Anterior cingulate cortex (tissue), 58 donors: ENCODE results near the gene YY1AP1.
"Not testable (repeated sequence)": the region's sequence is repeated elsewhere in the genome, so short reads cannot be mapped to it uniquely, and the experiment has no call there.

Experiments
- DNase-seq, 58 donors: peaks; one replicate each; lab custom pipeline; 2025; lab: John Stamatoyannopoulos, UW

Gene YY1AP1

DNA sequence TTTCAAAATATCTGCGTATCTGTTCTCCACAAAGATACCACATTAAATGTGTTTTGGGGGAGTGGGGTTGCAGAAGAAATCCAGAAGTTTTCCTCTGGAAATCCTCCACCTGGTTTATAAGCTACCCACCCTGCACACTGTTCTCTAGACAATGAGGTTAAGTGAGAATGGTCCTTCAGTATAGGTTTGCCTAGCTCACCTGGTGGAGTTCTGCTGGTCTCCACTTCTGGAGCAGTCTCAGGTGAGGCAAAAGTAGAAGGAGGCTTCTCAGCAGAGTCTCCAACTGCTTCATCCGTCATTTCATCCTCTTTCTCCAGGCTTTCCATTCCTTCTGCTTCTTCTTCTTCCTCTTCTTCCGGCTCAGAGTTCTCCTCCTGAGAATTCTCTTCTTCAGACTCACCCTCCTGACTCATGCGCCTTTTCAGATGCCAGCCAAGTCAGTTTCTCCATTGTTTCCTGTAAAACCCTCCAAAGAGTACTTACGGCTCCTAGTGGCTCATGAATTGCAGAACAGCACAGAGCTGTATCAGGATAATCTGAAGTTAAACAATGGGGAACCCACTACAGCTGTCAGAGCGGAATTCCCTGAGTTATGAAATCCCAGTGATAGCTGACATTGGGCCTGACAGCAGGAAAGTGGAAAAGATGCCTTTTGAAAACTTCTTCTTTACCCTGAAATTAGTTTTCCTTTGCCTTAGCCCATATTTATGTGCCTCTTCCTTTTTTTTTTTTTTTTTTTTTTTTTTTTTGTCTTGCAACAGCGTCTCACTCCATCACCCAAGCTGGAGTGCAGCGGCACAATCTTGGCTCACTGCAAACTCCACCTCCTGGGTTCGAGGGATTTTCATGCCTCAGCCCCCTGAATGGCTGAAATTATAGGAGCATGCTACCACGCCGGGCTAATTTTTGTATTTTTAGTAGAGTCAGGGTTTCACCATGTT is 40.1 kb downstream of the YY1AP1 start:
- DNase-seq: peak in 10 of 58 donors; percentile 5 to 66 (median 16)

DNA sequence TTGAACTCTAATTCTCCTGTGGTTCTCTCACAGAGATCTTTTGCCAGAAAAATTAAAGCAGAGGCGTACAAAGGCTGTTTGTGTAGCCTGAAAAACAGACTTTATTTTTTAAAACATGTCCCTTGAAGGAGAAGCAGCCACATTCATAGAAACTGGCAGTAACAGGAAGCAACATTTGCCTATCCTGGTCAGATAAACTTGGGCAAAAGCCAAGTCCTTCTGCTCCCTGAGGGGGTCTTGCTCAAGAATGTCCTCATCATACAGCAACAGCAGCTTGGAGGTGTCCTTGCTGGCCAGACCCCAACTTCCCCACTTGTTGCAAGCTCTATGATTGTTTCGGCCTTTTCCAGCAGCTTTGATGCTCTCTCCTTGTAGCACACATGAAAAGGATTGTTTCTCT is 42.3 kb downstream of the YY1AP1 start:
- DNase-seq: no peak

GRCh38 chr1:155645648-155646047 is 42.9 kb downstream of the YY1AP1 start:
- DNase-seq: no peak

- no peak for DNase-seq
Observed at GRCh38 chr1:155645034-155645598, 43.5 kb downstream of the YY1AP1 start.

DNA sequence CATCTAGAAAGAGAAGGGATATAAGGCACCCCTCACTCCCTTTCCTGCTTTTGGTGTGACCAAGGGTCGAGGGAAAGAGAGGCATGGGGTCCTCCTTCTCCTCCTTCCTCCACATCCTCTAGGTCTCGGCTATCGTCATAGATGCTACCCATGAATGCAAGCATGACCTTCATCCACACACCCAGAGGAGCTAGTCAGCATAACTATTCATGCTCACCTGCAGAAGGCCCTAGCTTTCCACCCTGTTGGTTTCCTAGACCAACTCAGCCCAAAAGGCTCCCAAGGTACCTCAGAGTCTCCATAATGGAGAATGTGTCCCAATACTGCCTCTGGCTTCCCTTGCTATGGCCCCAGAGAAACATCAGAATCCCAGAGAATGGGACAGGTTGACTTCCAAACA is 45.3 kb downstream of the YY1AP1 start:
- no peak for DNase-seq

DNA sequence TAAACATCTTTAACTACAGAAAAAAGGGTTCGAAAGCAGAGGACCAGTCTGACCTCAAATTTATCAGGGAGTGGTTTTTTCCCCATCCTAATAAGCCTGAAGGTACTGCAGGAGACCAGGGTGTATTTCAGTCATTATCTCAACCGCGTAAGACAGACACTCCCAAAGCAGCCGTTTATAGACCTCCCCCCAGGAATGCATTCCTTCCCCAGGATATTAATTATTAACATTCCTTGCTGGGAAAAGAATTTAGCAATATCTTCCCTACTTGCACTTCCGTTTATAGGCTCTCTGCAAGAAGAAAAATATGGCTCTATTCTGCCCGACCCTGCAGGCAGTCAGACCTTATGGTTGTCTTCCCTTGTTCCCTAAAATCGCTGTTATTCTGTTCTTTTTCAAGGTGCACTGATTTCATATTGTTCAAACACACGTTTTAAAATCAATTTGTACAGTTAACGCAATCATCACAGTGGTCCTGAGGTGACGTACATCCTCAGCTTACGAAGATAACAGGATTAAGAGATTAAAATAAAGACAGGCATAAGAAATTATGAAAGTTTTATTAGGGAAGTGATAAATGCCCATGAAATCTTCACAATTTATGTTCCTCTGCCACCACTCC is 45.9 kb downstream of the YY1AP1 start:
- not testable (repeated sequence) for DNase-seq

DNA sequence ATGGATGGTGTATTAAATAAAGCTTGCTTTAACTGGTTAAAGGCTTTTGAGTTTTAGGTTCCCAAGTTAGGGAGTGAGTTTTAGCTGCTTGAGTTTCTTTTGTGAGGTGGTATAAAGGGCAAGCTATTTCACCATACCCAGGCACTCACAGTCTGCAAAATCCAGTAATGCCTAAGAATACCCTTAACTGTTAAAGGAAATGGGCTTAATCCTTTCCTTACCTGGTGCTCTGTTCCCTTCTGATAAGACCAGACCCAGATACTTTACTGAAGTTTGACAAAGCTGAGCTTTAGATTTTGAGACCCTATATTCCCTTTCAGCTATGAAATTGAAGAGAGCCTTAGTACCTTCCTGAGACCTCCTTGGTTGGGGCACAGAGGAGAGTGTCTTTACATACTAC is 48.2 kb downstream of the YY1AP1 start:
- no peak for DNase-seq

DNA sequence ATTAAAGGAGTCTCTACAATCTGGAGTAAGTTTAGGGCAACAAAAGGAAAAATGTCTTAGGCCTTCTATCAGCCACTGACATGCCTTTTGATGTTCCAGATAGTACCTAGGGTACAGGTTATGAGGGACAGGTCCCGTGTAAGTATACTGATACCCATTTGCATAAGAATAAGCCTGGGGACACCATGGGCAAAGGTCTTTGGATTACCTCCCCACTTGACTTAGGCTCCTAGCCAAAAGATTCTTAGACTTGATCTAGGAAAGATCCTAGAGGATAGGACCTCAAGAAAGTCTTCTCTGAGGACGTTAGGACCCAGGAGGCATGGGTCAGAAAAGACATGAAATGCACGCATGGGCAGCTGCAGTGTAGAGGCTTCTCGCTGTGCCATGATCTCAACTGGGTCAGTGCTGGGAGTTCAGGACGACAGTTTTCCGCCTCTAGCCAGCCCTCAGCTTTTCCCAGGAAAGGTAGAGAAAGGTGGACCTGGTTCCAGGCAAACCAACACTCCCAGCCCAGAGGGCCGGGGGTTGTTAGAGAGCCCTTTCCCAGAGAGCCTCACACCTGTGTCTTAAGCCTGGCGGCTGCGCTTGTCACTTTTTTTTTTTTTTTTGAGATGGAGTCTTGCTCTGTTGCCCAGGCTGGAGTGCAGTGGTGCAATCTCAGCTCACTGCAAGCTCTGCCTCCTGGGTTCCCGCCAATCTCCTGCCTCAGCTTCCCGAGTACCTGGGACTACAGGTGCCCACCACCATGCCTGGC is 52.0 kb downstream of the YY1AP1 start:
- no peak for DNase-seq

- not testable (repeated sequence) for DNase-seq
Observed at GRCh38 chr1:155626428-155626827, 62.1 kb downstream of the YY1AP1 start.

DNA sequence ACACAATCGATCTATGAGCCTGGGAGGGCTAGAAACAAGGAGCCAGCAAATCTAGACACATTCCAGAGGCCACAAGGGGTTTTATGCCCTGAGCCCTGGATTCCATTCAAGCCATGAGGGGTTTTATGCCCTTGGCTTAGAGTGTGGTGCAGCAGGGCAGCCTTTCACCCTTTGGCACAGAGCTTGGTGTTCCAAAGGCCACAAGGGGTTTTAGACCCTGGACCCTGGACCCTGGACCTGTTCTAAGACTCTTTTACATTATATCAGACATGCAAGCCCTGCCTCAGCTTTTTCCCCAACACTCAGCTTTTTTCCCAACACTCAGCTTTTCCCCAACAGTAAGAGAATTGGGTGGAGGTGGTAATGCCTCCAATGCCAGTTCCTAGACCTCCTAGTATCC is 65.2 kb downstream of the YY1AP1 start:
- DNase-seq: no peak

GRCh38 chr1:155622191-155622590 is 66.4 kb downstream of the YY1AP1 start:
- no peak for DNase-seq

DNA sequence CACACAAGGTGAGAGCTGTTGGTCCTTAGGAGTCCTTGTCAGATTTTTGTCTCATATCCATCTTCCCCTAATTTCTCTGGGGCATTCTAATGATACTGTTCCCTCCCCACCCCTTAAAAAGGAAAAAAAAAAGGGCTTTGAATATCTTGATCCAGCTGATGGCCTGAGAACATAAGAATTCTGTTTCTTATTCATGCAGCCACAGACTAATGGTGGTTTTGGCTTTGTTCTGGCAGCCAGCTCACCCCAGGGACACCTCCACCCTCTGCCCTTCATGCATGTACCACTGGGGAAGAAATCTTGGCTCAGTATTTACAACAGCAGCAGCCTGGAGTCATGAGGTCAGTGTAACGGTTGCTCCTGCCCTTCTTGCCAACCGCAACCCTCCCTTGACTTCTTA is 75.3 kb downstream of the YY1AP1 start:
- DNase-seq: not testable (repeated sequence)

DNA sequence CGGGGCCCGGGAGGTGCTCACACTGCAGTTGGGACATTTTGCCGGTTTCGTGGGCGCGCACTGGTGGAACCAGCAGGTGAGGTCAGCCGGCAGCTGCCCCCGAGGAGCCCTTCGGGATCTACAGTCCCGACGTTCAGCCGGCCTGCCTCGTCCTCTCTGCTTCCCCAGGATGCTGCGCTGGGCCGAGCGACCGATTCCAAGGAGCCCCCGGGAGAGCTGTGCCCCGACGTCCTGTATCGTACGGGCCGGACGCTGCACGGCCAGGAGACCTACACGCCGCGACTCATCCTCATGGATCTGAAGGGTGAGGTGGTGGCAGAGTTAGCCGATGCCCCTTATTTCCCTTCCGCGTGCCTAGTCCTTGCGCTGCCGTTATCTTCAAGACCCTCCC is 78.3 kb downstream of the YY1AP1 start:
- DNase-seq: not testable (repeated sequence)

DNA sequence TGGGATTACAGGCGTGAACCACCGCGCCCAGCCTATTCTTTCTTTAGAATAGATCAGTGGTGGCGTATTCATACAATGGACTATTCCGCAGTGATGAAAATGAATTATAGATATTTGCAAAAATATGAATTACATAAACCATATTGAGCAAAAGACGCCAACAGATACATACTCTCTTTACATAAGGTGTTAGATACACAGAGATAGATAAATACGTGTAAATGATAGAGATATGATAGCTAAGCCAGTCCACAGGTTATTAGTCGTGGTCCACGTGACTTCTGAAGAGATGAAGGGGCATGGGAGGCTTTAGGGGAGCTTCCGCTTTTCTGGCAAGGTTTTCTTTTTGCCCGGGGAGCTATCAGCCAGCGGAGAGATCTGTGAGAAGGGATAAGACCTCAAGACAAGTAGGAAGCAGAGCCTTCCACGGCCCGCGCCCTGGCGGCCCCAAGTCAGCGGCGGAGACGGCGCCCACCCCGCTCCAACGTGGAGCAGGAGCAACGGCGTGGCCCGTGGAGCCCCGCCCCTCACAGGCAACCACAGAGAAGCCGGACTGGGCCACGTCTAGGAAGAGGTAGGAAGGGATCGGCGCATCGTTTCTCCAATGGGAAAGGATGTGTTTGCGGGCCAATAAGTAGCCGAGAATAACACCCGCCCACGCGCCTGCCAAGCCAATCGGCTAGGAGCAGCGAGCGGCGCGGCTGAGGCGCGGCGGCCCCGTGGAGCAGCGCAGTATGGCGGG is 78.9 kb downstream of the YY1AP1 start, which contains the start of gene MSTO1:
Gene MSTO1, plus strand, starts transcription at position 704 of the 742 bp plus-strand sequence. Its CDS starts 31 bp downstream, at position 735.
- DNase-seq: peak; percentile 51 to 98 (median 93)
